ENCODE results near the gene NEK11.

DNA sequence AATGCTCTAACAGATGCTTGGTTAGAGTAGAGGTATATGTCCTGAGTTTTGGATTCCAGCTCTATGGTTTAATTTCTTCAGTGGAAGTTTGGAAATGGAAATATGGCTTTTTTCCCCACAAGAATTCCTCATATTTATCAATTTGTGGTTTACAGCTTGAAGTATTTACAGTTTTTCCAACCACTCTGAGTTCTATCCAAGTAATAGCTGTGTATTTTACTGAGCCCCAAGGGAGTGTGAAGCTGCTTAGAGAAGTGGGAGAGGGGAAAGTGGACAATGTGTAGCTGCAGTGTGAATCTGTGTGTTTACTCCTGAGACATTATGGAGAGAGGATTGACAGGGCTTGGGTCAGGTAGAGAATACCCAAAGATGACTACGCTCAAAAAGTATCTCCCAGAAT is 54.5 kb downstream of the NEK11 start:
- TF ChIP-seq, protein P1, sequence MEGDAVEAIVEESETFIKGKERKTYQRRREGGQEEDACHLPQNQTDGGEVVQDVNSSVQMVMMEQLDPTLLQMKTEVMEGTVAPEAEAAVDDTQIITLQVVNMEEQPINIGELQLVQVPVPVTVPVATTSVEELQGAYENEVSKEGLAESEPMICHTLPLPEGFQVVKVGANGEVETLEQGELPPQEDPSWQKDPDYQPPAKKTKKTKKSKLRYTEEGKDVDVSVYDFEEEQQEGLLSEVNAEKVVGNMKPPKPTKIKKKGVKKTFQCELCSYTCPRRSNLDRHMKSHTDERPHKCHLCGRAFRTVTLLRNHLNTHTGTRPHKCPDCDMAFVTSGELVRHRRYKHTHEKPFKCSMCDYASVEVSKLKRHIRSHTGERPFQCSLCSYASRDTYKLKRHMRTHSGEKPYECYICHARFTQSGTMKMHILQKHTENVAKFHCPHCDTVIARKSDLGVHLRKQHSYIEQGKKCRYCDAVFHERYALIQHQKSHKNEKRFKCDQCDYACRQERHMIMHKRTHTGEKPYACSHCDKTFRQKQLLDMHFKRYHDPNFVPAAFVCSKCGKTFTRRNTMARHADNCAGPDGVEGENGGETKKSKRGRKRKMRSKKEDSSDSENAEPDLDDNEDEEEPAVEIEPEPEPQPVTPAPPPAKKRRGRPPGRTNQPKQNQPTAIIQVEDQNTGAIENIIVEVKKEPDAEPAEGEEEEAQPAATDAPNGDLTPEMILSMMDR (IDR thresholded peaks at IDR 0.05; ENCODE audit: borderline replicate concordance, extremely low read depth, low read length, poor library complexity, severe bottlenecking): no peak
- TF ChIP-seq EZH2 (IDR thresholded peaks at IDR 0.05; ENCODE audit: borderline replicate concordance, low read depth, low read length, severe bottlenecking): no peak

Data from DND-41 (cell line).